GM19025 (cell line): ENCODE measurements around the gene NFYA.

Experiments
- ATAC-seq: cut with Tn5 transposase; IDR thresholded peaks from one replicate; pipeline ENCODE4 v1.9.1; 2021; ENCODE audit warnings: mild to moderate bottlenecking, low read depth, moderate library complexity; ENCODE audit not compliant: unreplicated experiment

The NFYA gene

DNA sequence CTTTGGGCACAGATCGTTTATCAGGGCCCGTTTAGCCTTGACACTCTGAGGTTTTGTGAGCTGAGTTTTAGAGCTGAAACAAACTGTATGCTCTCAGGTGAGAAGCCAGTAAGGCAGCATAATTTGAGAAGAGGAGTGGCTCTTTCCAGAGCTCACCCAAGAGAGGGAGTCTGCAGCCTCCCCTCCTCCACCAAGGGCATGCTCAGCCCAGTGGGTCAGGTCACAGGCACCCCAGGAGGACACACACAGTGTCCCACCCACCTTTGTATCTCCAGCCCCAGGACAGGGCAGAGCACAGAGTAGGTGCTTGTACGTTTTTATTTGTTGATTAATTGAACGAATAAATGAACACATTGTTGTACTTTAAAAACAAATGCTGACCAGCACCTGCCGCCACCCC lies 27.1 kb upstream of the NFYA start:
- ATAC-seq, result no peak

DNA sequence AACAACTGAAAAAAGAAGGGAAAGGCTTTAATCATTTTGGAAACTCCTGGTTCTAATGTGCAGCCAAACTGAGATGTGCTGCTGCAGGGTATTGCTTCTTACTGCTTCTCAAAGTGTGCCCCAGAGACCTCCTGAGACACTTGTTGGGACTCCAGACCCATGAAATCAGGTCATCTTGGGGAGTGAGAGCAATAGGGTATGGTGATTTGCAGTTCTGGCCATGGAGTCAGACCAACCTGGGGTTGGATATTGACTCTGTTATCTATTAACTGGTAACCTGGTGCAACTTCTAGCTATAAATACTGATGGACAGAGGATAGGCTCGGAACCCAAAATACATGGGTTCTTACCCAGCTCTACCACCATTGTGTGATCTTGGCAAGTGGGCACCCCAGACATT lies 26.7 kb upstream of the NFYA start:
- no peak for ATAC-seq

DNA sequence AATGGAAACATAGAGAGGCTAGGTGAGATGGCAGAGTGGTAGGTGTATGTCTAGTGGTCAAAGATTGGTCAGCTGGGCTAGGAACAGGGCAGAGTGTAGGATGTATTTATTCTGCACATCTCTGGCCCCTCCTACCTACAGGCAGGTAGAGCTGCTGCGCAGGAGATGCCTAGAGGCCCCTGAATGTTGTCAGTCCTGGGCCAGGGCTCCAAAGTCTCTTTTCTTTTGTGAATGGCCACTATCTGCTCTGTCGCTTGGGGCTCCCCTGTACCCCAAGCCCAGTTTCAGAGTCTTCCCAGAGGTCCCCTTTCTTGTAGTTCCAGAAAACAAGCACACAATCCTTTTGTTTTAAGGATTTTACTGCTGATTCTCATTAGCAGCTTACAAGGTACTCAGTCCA lies 25.5 kb upstream of the NFYA start:
- no peak for ATAC-seq

DNA sequence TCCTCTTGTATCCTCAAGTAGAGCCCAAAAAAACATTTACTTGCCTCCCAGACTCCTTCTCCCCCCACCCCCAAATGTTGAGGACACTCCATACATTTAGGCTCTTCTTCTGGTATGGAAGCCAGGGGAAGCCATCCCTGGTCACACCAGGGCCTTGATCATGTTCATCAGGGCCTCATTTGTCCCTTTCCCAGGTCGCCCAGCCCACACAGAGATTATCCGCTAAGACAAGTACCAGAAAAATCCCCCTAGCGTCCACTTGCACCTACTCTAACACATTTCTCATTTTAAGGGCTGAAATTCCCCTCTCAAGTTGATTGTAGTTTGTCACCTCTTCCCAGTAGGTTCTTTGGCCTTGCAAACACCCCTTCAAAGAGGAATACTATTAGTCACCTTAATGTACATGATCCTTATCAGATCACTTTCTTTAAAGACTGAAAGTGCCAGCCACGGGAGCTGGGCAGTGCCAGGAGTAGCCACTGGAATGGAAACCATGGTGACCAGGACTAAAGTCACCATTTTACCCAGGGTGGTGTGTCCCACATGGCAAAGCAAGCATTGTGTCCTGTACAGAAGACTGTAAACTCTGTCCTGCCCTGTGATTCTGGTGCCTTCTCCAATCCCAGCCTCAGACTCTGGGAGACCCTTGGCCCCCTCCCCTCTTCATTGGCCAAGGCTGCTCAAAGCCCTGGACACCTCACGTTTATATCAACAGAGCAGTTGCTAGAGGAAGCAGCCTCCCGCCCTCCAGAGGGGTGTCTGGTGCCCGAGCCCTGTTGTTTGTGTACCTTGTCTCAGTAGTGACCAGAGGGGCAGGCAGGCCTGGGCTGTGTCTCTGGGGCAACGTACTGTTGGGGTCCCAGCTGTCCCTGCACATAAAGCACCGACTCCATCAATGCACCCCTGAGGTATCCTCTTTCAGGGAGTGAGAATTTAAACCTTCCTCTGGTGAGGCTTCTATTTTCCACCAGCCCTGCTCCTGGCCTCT lies 24.7 kb upstream of the NFYA start:
- ATAC-seq, result no peak

DNA sequence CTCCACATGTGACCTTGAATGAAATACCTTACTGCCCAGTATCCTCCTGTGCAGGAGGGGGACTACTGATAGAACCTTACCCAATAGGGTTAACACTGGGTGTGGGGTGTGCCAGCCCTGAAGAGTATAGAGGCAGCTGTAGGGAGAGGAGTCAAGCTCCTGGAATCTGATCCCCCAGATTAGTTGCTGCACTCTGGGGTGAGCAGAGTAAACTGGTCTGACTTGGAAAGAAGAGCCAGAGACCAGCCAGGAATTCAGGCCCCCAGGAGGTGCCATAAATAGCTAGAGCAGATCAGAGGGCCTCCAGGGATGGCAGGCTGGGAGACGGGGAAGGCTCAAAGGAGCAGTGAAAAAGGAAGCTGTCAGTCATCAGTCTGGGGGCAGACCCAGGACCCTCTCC lies 23.3 kb upstream of the NFYA start:
- no peak for ATAC-seq

DNA sequence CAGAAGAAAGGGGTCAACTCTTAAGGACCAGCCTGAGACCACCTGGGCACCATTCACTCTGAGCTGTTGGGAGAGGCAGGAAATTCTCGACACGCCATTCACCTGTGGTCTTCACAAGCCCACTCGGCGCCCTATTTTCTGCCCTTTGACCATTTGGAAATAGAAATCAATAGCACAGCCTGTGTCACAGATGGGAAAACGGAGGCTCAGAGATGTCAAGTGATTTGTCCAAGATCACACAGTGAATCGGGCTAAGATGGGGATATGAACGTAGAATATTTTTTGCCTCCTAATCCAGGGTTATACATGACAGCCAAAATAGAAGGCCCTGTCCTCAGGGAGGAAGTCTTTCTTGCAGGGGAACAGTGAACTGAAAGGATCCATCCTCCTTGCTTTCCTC lies 22.8 kb upstream of the NFYA start:
- no peak for ATAC-seq

DNA sequence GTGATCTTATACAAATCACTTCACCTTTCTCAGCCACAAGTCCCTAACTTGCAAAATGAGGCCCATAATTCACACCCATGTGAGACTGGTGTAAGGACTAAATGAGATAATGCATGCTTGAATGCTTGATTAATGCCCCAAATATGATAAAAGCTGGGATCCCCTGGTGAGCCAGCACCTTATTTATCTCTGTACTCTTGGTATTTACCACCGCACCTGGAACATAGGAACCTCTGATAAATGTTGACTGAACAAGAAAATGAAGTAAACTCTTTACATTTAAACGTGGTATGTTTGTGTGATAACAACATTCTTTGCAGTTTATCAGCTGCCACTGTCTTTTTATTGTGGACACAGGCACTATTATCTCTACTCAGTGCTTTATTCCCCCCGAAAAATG lies 22.2 kb upstream of the NFYA start:
- no peak for ATAC-seq

DNA sequence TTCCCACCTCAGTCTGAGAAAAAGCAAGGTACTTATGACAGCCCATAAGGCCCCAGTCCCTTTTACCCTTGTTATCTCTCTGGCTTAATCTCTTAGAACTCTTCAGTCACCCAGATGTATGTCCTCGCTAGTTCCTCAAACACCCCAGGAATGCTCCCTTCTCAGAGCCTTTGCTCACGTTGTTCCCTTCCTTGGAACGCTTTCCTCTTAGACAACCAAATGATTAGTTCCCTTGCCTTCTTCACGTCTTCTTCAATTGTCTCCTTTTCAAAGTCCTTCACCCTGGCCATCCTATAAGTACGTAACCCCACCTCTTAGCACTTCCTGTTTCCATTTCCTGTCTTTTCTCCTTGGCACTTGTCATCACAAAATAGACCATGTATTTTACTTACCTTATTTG lies 20.9 kb upstream of the NFYA start:
- ATAC-seq, result no peak

DNA sequence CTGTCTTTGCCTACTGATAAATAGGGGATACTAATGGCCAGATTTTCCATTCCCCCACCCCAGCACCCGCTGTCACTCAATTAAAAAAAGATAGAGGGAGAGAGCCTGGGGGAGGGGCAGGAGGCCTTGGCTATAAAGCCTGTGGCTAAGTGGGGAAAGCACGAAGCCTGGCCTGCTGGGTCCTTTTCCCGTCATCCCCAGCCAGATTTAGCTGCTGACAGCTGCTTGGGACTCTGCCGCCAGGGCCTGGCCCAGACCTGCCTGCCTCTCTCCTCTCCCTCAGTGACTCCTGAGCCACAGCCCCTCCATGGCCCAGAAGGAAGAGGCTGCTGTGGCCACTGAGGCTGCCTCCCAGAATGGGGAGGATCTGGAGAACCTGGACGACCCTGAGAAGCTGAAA lies 19.7 kb upstream of the NFYA start, which contains the start of gene APOBEC2:
TSS of gene APOBEC2 (plus strand) at position 162 of the 400 bp plus-strand sequence. CDS start at position 308, 146 bp downstream.
- no peak for ATAC-seq

DNA sequence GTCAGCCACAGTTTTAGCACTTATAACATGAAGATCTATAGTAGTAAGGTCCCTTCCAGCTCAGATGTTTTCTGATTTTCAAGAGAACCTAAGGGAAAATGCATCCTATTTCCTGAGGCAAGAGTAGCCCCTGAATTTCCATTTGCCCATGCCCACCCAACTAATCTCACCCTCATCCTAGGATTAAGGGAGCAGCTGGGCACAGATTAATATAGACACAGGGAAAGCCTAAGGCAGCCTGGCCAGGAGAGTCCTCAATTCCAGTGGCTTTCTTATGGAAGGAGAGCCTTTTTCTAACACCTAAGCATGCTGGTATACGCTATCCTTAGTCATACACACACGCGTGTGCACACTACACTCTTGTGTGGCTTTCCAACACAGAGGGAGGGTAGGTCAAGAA lies 18.3 kb upstream of the NFYA start:
- ATAC-seq, result no peak

DNA sequence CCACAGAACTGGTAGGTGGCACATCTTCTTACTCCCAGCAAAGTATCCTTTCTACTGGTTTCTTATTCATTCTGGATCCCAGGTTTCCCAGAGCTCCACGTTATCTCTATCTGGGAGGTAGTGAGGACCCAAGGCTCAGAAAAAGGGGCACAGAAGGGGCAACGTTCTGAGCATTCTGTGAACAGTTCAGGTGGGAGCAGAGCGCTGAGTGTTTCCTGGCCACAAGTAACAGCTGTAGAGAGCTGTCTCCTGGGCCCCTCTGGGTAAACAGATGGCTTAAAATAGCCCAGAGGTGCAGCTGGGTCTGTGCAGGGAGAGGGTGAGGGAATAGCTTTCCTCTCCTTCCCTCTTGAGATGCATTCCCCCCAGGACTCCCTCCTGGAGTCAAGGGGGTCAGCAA lies 17.6 kb upstream of the NFYA start:
- ATAC-seq, result no peak

DNA sequence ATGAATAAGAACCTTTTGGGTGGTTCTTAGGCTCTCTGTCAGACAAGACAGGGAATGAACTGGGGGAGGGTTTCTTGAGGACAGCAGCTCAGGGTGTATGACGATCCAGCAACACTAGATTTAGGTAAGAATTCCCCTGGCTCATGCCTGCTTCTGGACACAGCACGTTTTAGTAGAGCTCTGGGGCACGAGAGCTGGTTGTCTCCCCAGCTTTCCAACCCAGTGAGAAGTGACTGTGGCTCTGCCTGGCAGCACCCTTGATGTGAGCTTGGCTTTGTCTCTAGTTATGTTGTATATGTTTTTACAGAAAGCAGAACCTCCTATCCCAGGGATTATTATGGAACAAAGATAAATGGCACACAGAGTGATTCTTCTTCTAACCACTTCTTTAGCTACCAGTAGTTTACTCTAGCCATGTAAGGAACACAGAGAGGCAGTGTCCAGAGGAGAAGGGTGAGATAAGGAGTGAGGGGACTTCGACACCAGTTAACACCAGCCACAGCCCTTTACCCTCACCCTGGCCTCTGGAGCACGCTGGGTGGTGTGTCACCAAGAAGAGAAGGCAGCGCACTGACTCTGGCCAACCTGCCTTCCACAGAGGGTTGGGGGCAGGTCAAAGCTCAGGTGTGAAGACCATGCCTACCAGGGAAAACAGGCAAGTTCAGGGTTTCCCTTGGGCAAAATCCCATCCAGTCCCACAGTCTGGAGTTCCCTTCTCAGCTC lies 15.8 kb upstream of the NFYA start:
- ATAC-seq, result no peak

DNA sequence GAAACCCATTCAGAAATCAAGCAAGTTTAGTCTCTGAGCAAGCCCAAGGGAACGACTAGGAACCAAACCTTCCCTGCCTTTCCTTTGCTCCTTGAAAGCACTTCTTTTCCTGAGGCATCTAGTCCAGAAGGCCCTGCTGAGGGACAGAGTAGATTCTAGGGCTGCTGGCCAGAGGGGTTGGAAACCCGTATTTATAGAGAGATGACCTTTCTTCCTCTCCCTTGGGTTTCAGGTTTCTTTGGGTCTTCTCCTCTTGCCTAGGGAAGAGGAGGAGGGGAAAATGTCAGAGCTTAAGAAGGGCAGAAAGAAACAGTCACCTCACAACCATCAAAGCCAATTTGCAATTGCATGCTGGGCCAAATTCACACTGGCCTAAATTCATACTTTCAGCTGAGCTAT lies 14.0 kb upstream of the NFYA start:
- no peak for ATAC-seq

DNA sequence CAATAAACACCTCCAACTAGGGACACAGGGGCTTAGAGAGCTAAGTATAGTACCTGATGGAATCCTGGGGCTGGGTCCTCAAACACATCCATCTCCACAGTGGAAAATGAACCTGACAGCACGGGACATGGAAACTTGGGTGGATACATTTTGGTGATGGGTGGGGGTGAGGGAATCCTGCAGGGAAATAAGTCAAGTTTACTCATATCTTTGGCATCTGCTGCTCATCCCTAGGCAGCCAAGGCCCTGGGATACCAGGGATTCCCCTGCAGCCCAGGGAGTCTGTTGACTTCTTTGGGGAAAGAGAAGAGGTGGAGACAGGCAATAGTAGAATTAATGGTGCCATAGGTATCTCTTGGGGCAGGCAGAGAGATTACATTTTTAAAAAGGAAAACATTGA lies 13.2 kb upstream of the NFYA start:
- no peak for ATAC-seq

DNA sequence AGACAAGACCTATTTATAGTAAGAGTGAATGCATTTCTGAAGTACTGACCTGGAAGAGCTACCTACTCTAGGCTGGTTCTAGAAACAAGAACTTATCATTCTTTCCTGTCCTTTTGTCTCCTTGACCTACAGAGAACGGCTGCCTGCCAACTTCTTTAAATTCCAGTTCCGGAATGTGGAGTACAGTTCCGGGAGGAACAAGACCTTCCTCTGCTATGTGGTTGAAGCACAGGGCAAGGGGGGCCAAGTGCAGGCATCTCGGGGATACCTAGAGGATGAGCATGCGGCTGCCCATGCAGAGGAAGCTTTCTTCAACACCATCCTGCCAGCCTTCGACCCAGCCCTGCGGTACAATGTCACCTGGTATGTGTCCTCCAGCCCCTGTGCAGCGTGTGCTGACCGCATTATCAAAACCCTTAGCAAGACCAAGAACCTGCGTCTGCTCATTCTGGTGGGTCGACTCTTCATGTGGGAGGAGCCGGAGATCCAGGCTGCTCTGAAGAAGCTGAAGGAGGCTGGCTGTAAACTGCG lies 11.5 kb upstream of the NFYA start:
- no peak for ATAC-seq

DNA sequence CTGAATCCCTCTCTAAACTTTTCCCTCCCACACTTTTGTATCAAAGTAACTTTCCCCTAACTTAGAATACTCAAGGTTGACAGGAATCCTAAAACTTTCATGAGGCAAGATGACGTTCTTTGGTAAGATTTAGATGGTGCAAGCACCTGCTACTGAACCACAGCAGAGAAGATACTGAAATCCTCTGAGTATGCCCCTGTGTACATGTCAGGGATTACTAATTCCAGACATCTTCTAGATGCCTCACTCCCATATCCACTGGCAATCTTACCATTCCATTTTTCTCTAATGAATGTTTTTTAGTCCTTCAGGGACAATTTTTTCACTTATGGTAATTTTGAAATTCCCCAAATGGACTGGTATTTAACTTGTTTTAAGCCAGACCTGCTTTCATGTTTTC lies 10.7 kb upstream of the NFYA start:
- no peak for ATAC-seq

DNA sequence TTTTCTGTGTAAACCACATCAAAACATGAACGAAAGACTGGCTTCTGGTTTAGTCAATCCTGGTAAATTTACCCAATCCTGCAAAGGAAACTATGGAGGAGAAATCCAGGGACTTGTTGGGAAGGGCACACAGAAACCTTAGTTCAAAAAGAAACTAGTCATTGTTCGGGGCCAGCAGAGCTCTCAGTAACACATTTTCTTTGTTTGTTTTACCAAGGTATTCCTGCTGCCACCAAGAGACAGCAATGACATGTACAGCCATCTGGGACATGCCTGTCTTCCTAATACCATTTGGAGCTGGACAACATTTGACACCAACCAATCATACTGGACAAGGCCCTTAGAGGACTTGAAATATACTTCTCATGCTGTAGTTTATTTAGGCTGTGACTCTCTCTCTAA lies 8.9 kb upstream of the NFYA start:
- ATAC-seq, result no peak

DNA sequence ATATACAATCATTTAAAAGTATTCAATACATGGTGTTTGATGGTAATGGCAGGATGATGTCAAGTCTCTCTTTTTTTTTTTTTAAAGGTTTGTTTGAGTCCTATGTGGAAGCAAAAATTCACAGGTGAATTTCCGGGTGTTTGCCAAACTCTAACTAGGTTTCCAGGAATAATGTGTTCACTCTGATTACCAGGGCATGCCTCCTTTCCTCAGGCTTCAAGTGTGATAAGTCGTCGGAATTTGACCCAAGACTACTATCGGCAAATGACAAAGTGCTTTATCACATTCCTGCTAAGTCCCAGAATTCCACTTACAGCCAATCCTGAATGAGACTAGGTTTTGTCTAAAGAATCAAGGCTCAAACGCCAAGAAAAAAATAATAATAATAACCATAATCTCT lies 7.9 kb upstream of the NFYA start:
- no peak for ATAC-seq

DNA sequence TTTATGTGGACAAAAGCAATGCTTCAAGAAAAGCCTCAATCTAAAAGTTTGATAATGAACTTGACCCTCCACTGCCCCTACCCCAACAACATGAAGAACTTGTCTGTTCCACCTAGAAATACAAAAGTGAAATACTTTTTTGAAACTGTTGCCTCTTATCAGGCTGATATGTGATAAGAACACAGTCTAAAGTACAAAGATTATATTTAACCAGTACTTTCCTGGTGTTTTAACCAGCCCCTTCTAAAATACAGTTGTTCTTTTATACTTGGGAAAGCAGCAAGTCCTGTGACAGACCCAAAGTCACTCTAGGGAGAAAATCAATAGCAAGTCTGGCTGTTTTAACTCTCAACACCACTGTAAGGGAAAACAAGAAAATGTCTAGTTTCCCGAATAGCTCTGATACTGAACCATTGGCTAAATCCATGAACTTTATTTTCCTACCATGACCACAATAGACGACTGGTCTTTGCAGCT lies 7.2 kb upstream of the NFYA start:
- ATAC-seq, result no peak

DNA sequence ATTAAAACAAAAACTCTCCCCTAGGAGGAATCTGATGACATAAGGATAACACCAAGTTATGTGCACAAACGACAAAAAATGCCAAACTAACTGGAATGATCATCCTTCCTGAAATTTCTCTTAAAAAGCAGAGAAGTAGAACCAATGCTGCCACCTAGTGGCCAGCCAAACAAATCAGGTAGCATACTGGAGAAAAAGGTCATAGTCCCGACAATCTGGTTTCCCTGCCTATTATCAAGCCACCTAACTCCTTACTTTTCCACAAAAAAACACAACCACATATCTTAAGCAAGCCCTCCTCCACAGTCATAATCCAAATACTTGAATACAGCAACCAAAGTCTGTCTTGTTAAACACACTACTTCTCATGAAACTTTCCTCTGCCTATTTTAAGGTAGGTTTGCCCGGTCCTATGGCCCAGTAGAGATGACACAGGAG lies 5.9 kb upstream of the NFYA start:
- no peak for ATAC-seq

DNA sequence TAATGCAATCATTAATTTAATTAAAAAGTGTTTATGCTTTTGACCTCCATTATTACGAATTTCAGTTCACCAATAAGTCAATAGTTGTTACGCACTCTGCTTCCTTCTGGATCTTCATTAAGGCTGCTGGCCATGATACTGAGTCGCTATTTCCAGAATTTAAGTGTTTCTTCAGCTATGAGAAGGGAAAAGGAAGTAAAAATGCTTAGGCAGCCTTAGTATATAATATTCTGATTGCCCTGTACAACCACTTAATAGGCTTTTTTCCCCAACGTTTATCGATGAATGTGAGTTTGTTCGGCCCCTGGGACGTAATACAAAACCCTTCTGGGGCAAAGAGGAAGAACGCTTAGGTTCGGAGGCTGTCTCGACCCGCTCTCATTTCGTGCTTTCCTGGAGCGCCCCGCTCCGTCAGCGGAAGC lies 1.3 kb upstream of the NFYA start:
- no peak for ATAC-seq
